Activated T-cell treated with anti-CD3 and anti-CD28 coated beads for 4 hours (primary cell): ENCODE data around the gene RNF227.
A peak's percentile ranks its signal among the peaks of the same experiment; 100 is the strongest.

ENCODE experiments used
- DNase-seq: peaks from one replicate; pipeline ENCODE4 v3.0.0-alpha.2; 2020

The RNF227 gene

GRCh38 chr17:7929158-7930023 is 13.3 kb upstream of the RNF227 start, which contains the start of gene KCNAB3:
TSS of gene KCNAB3 (minus strand) at chr17:7929856. CDS start at chr17:7929435, 421 bp downstream.
- no peak for DNase-seq

GRCh38 chr17:7927596-7927995 is 11.5 kb upstream of the RNF227 start:
- DNase-seq: no peak

- DNase-seq: peak; percentile 74
These were observed 6.9 kb upstream of the RNF227 start for GRCh38 chr17:7922845-7923628.

DNA sequence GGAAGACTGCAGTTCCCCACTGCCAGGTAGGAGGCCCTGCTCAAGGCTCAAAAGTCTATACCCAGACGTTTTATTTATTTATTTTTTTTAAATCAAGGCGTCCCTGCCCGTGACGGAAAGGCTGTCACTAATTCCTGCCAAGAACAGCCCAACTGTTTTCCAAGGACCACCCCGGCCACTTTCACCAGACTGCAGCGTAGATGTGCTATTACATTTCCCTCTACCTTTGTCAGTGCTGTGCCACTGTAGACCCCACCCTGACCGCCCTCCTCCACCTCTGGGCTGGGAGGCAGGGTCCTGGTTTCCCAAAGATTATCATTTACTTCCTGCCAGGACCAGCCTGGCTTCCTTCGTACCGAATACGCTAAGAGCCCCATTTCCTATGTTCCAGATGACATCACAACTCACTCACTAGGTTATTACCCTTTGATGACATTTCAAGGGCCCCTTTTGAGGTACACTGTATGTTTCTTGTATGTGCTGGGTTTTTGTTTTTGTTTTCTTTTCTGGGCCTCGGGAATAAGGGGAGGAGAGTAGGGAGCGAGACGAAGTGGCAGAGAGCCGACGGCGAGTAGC is 6.3 kb upstream of the RNF227 start:
- DNase-seq: no peak

DNA sequence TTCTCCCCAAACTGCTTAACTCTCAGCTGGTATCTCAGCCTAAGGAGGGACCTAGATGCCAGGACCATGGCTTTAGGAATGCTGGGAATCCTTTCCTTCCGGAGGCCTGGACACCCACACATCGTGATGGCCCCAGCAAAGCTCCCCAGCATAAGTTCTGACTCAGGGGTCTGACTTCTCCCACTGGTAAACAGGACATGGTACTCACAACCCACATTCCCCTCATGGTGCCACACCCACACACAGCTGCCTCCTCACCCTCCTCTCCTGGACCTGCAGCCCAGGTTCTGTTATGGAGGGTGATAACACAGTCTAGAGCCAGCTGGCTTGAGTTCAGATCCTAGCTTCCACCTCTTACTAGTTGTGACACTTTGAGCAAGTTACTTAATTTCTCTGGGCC is 719 bp upstream of the RNF227 start:
- no peak for DNase-seq

DNA sequence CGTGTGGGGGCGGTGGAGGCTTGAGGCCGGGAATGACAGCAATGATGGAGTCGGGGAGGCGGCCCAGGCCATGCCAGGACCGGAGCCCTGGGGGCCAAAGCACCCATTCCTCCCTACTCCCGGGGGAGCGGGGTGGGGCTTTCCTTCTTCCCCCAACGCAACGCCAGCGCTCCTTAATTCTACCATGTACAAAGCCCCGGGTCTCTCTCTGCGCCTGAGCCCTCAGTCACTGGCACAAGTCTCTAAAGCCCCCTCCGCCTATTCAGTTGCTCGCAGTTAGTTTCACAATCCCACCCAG is 245 bp upstream of the RNF227 start:
- no peak for DNase-seq

- DNase-seq: no peak
These were observed 894 bp downstream of the RNF227 start for GRCh38 chr17:7915179-7915610.

DNA sequence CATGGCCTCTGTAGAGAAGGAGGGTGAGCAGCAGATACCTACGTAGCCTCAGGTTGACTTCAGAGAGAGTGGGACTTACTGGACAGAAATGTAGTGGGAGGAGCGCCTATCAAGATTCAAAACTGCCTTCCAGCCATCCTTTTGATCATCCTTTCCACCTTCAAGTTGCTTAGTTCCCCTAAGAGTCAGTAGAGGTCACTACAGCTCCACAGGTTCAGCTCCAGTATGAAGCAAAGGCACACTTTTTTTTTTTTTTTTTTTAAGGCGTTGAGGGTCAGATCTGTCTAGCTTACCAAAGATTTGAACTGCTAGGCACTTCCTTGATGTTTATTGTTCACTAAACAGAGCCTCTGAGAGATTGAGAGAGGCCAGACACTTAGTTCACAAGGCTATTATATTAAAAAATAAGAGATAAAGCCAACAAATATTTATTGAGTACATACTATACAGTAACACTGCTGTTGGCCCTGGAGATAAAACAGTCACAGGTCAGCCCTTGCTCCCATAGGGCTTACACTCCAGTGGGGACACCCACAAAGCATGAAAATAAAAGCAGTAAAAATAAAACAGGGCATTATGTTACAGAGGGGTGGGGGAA is 3.1 kb downstream of the RNF227 start:
- no peak for DNase-seq

GRCh38 chr17:7911116-7911515 is 5.0 kb downstream of the RNF227 start:
- DNase-seq: no peak

GRCh38 chr17:7910711-7911110 is 5.4 kb downstream of the RNF227 start:
- DNase-seq: no peak

DNA sequence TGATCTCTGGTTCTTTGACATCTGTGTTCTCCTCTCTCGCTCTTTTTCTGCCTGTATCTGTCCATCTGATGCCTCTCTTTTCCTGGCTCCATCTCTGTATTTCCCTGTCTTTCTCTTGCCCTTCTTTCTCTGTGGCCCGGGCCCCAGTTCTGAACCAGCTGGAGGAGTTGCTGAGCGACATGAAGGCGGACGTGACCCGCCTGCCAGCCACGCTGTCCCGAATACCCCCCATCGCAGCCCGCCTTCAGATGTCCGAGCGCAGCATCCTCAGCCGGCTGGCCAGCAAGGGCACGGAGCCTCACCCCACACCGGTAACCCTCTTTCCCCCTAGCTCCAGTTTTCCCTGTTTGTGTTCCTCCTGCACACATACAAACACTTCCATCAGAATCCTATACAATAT is 5.8 kb downstream of the RNF227 start:
- DNase-seq: no peak

DNA sequence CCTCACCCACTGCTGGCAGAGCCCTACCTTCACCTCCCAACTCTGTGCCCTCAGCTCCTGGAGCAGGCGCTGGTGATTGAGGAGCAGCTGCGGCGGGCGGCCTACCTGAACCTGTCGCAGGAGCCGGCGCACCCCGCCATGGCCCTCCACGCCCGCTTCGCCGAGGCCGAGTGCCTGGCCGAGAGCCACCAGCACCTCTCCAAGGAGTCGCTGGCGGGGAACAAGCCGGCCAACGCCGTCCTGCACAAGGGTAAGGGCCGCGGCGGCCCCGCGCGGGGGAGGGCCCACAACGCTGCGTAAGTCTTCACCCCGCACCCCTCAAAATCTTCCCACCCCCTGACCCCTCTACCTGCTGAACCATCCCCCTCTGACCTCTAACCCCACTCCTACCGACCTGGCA is 7.0 kb downstream of the RNF227 start:
- DNase-seq: no peak

DNA sequence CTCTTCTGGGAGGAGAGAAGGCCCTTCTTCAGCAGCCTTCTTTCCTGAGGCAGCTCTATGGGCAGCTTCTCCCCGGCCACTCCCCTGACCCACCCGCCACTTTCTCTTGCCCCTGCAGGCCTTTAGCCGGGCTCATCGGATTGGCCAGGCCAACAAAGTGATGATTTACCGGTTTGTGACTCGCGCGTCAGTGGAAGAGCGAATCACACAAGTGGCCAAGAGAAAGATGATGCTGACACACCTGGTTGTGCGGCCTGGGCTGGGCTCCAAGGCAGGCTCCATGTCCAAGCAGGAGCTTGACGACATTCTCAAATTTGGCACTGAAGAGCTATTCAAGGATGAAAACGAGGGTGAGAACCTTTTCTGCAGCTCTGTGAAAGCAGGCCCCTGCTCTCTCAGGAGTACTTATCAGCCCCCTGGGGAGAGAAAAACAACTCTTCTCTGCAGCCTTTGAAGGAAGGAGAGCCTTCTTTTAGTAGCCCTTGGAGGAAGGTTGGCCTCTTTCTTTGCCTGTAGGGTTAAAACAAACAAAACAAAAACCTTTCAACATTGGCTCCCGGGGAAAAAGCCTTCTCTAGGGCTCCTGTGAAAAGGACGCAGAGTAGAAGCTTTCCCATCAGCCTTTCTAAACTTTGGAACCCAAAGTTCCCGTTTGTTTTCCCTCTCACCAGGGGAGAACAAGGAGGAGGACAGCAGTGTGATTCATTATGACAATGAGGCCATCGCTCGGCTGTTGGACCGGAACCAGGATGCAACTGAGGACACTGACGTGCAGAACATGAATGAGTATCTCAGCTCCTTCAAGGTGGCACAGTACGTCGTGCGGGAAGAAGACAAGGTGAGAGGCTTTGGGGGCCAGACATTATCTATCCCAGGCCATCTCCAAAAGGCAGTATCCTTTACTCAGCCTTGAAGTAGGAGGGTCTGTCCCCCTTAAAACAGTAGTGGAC is 12.7 kb downstream of the RNF227 start:
- DNase-seq: no peak

GRCh38 chr17:7897773-7898172 is 18.3 kb downstream of the RNF227 start:
- DNase-seq: no peak

DNA sequence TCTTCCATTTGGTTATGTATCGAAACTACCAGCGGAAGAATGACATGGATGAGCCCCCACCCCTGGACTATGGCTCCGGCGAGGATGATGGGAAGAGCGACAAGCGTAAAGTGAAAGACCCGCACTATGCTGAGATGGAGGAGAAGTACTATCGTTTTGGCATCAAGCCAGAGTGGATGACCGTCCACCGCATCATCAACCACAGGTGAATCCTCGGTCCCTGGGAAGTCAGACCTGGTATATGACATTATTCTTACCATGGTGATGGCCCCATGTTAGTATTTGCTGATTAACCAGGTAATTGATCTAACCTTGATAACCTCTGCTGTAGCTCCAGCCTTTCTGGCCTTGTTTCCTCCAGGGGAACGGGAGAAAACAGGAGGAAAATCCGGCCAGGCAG is 19.0 kb downstream of the RNF227 start:
- DNase-seq: no peak

GRCh38 chr17:7894866-7895265 is 21.2 kb downstream of the RNF227 start:
- DNase-seq: no peak

DNA sequence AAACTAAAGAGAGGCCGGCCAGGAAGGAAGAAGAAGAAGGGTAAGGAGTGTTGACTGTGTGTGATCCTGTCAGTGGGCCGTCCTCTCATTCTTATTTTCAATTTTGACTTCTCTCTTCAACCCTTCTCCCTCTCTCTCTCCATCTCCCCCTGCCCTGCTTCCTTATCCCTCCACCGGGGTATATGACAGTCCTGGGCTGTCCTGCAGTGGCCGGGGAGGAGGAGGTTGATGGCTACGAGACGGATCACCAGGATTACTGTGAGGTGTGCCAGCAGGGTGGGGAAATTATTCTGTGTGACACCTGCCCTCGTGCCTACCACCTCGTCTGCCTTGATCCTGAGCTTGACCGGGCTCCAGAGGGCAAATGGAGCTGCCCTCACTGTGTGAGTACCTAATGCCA is 21.9 kb downstream of the RNF227 start:
- DNase-seq: no peak

DNA sequence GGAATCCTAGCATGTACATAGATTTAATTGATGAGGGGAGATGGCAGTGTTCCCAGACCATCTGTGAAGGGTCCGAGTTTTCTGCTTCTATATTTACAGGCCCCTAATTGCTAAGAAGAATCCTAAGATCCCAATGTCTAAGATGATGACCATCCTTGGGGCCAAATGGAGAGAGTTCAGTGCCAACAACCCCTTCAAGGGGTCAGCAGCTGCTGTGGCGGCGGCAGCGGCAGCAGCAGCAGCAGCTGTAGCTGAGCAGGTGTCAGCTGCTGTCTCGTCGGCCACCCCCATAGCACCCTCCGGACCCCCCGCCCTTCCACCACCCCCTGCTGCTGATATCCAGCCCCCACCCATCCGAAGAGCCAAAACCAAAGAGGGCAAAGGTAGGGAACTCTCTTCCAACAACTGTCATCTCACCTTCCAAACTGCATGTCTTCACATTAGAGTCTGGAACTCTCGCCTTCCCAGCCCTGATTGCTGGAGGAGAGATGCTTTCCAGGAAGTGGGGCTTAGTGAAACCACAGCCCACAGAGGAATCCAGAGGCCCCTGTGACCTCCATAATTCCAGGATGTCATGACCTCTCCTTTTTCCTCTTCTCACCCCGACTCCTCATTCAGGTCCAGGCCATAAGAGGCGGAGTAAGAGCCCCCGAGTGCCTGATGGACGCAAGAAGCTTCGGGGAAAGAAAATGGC is 22.8 kb downstream of the RNF227 start:
- DNase-seq: no peak

DNA sequence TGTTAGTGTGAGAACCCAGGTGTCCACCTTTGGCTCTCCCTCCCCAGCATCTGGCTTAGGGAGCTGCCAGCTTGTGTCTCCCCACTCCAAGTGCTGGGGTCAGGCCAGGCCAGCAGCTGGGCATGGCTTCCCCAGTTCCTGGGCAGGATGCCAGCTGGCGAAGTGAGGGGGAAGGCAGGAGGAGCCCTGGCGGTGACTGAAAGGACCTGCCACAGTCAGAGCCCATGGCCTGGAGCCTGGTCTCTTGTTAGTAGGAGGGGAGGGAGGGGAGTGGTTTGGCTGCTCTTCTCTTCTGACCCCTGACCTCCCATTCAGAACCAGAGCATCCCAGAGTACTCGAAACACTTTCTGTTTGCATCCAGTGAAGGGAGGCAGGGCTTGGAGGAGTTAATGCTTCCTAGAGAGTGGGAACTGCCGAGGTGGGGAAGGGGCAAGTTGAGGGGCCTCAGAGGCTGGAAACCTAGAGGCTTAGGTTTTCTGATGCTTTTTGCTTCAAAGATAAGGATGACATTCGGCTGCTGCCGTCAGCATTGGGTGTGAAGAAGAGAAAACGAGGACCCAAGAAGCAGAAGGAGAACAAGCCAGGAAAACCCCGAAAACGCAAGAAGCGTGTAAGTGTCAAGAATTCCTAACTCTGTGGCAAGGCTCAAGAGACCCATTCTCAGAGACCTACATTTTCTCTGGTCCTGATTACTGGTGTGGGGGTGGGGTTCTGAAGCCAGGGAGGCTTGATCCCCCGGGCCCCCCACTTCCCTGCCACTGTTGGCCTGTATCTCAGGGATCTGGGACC is 26.7 kb downstream of the RNF227 start:
- no peak for DNase-seq

GRCh38 chr17:7888184-7888920 is 27.7 kb downstream of the RNF227 start, which contains the start of gene CHD3:
TSS of gene CHD3 (plus strand) at chr17:7888789. CDS start at chr17:7889001, 212 bp downstream.
- peak; percentile 30 for DNase-seq
